H1 (cell line): ENCODE data around the gene SH3GL2. TPM values are rescaled to one million over a fixed set of nuclear protein-coding genes. Genes with fewer than 3 reads are reported as not detected.

ENCODE experiments used
- CTCF ChIA-PET: fragments of 300-600 bp; sonication (Branson Sonifier 250); formaldehyde crosslinking; loops from one replicate; lab custom pipeline; 2021; ENCODE audit not compliant: partially characterized antibody; lab: Charles Lee
- POLR2A ChIA-PET: fragments of 300-600 bp; sonication (Branson Sonifier 250); formaldehyde crosslinking; loops from one replicate; lab custom pipeline; 2021; ENCODE audit warnings: inconsistent platforms; ENCODE audit not compliant: partially characterized antibody; lab: Charles Lee
- DNase-seq, 2 experiments: peaks; one replicate each; pipeline versions ENCODE4 v3.0.0 to v3.0.0-alpha.2; 2010 to 2022; ENCODE audit warnings: low spot score in 2 of 2, low read depth in 1 of 2, mixed read lengths in 1 of 2
- FAIRE-seq: peaks from 2 replicates; lab custom pipeline; 2011; peaks lifted over from hg19 to GRCh38; lab: Jason Lieb, UNC
- H2AFZ ChIP-seq: 2 replicates; pipeline ENCODE4 v1.8.1; 2012; ENCODE audit warnings: low read length, inconsistent platforms
- H2AK5ac ChIP-seq: 2 replicates; pipeline ENCODE4 v1.6.1; 2013; ENCODE audit warnings: low read depth, low read length
- H2BK120ac ChIP-seq: replicated peaks from 2 replicates; pipeline ENCODE3; 2013; ENCODE audit warnings: low read depth, low read length, inconsistent platforms
- H2BK12ac ChIP-seq: 2 replicates; pipeline ENCODE4 v1.6.1; 2013; ENCODE audit warnings: low read depth, low read length
- H2BK15ac ChIP-seq: 2 replicates; pipeline ENCODE4 v1.6.1; 2013; ENCODE audit warnings: low read length
- H2BK20ac ChIP-seq: 2 replicates; pipeline ENCODE4 v1.6.1; 2013; ENCODE audit warnings: low read length
- H2BK5ac ChIP-seq: 2 replicates; pipeline ENCODE4 v1.6.1; 2013; ENCODE audit warnings: low read depth, low read length
- H3K14ac ChIP-seq: 2 replicates; pipeline ENCODE4 v1.6.1; 2013; ENCODE audit warnings: inconsistent platforms; ENCODE audit not compliant: insufficient read length
- H3K18ac ChIP-seq: 2 replicates; pipeline ENCODE4 v1.6.1; 2013; ENCODE audit warnings: low read length; ENCODE audit errors: extremely low read depth
- H3K23ac ChIP-seq: 2 replicates; pipeline ENCODE4 v1.6.1; 2013; ENCODE audit warnings: inconsistent platforms; ENCODE audit not compliant: insufficient read length
- H3K23me2 ChIP-seq: 2 replicates; pipeline ENCODE4 v1.6.1; 2013; ENCODE audit warnings: low read depth, low read length
- H3K27ac ChIP-seq: 2 replicates; pipeline ENCODE4 v1.6.1; 2011; ENCODE audit warnings: low read depth, low read length, inconsistent platforms
- H3K27me3 ChIP-seq, 4 experiments: replicated peaks in 1 of 4; 1 replicate in 1 of 4; 2 replicates in 3 of 4; pipeline versions ENCODE4 v1.6.1 to v1.8.1; 2011 to 2013; ENCODE audit warnings: low read length in 3 of 4, mild to moderate bottlenecking in 3 of 4, inconsistent platforms in 2 of 4, mixed read lengths in 2 of 4, moderate library complexity in 1 of 4; ENCODE audit not compliant: control insufficient read depth in 3 of 4, insufficient read depth in 3 of 4; ENCODE audit errors: extremely low read depth in 1 of 4
- H3K36me3 ChIP-seq, 4 experiments: 2 replicates each; pipeline versions ENCODE4 v1.6.1 to v1.8.1; 2011 to 2013; ENCODE audit warnings: mild to moderate bottlenecking in 4 of 4, low read length in 3 of 4, moderate library complexity in 2 of 4, control low read depth in 1 of 4, inconsistent platforms in 1 of 4; ENCODE audit not compliant: insufficient read depth in 4 of 4, control insufficient read depth in 2 of 4
- H3K4ac ChIP-seq: replicated peaks from 2 replicates; pipeline ENCODE3; 2013; ENCODE audit warnings: low read length, low read depth, mixed read lengths, inconsistent platforms; ENCODE audit not compliant: insufficient read length
- H3K4me1 ChIP-seq, 4 experiments: replicated peaks in 1 of 4; 1 replicate in 1 of 4; 2 replicates in 3 of 4; pipeline versions ENCODE4 v1.6.1 to v1.8.1; 2011 to 2013; ENCODE audit warnings: low read length in 3 of 4, inconsistent platforms in 2 of 4, mixed read lengths in 1 of 4; ENCODE audit not compliant: insufficient read depth in 4 of 4, control insufficient read depth in 3 of 4
- H3K4me2 ChIP-seq, 2 experiments: 2 replicates each; pipeline versions ENCODE4 v1.6.1 to v1.8.1; 2011 to 2013; ENCODE audit warnings: low read depth in 2 of 2, low read length in 2 of 2, control low read depth in 1 of 2, inconsistent platforms in 1 of 2, mild to moderate bottlenecking in 1 of 2; ENCODE audit not compliant: insufficient read depth in 1 of 2
- H3K4me3 ChIP-seq, 4 experiments: fragments of 200-600, 300-600 bp in 1 of 4; sonication (generic), shearing (Covaris generic), sonication (Bioruptor Twin) in 1 of 4; 2 replicates each; pipeline versions ENCODE4 v1.5.1 to v1.8.1; 2011 to 2016; ENCODE audit warnings: low read length in 4 of 4, low read depth in 3 of 4, control low read depth in 2 of 4, inconsistent platforms in 2 of 4, mild to moderate bottlenecking in 2 of 4, mixed read lengths in 1 of 4, moderate library complexity in 1 of 4; ENCODE audit not compliant: insufficient read depth in 2 of 4; ENCODE audit errors: extremely low read depth in 1 of 4
- H3K56ac ChIP-seq: replicated peaks from 2 replicates; pipeline ENCODE3; 2013; ENCODE audit warnings: low read depth, mild to moderate bottlenecking, mixed read lengths, low read length, inconsistent platforms; ENCODE audit not compliant: insufficient read length
- H3K79me1 ChIP-seq: 2 replicates; pipeline ENCODE4 v1.6.1; 2013; ENCODE audit warnings: low read depth, low read length, control low read depth
- H3K79me2 ChIP-seq, 2 experiments: 2 replicates each; pipeline versions ENCODE4 v1.6.1 to v1.8.1; 2012 to 2013; ENCODE audit warnings: low read length in 2 of 2, mild to moderate bottlenecking in 2 of 2, inconsistent platforms in 1 of 2; ENCODE audit not compliant: insufficient read depth in 2 of 2, control insufficient read depth in 1 of 2
- H3K9ac ChIP-seq, 4 experiments: replicated peaks in 1 of 4; 1 replicate in 1 of 4; 2 replicates in 3 of 4; pipeline versions ENCODE4 v1.6.1 to v1.8.1; 2011 to 2013; ENCODE audit warnings: low read depth in 3 of 4, low read length in 3 of 4, control low read depth in 2 of 4, mild to moderate bottlenecking in 2 of 4, moderate library complexity in 2 of 4, inconsistent platforms in 1 of 4; ENCODE audit errors: extremely low read depth in 1 of 4
- H3K9me3 ChIP-seq, 2 experiments: 2 replicates each; pipeline versions ENCODE4 v1.6.1 to v1.8.1; 2012 to 2013; ENCODE audit warnings: mild to moderate bottlenecking in 2 of 2, moderate library complexity in 2 of 2, control low read depth in 1 of 2, inconsistent platforms in 1 of 2, low read depth in 1 of 2, low read length in 1 of 2, mixed read lengths in 1 of 2; ENCODE audit not compliant: insufficient read depth in 2 of 2
- H4K20me1 ChIP-seq, 2 experiments: replicated peaks in 1 of 2; 2 replicates each; pipeline versions ENCODE3 to v1.8.1; 2011 to 2013; ENCODE audit warnings: inconsistent platforms in 2 of 2, low read length in 2 of 2, mild to moderate bottlenecking in 1 of 2; ENCODE audit not compliant: insufficient read depth in 2 of 2, control insufficient read depth in 1 of 2
- H4K5ac ChIP-seq: 2 replicates; pipeline ENCODE4 v1.6.1; 2013; ENCODE audit warnings: low read length, low read depth, mixed read lengths, inconsistent platforms; ENCODE audit not compliant: insufficient read length
- H4K8ac ChIP-seq: 2 replicates; pipeline ENCODE4 v1.8.0; 2013; ENCODE audit warnings: mild to moderate bottlenecking, moderate library complexity, low read length, inconsistent platforms; ENCODE audit not compliant: insufficient read depth; ENCODE audit errors: extremely low read depth
- H4K91ac ChIP-seq: replicated peaks from 2 replicates; pipeline ENCODE3; 2013; ENCODE audit warnings: low read length, mixed read lengths, inconsistent platforms; ENCODE audit not compliant: insufficient read length
- BRCA1 ChIP-seq: IDR thresholded peaks from 2 replicates; pipeline ENCODE4 v1.6.1; 2012; ENCODE audit warnings: low read depth, low read length, improper control_type of control experiment
- CEBPB ChIP-seq: IDR thresholded peaks from 2 replicates; pipeline ENCODE4 v1.6.1; 2012; ENCODE audit warnings: low read depth, low read length
- CHD1 ChIP-seq: IDR thresholded peaks from 2 replicates; pipeline ENCODE4 v1.6.1; 2012; ENCODE audit warnings: low read depth, low read length, improper control_type of control experiment
- CTCF ChIP-seq, 3 experiments: IDR thresholded peaks; 1 replicate in 2 of 3; 2 replicates in 1 of 3; pipeline versions ENCODE4 v1.5.1 to v1.6.1; 2011; ENCODE audit warnings: low read length in 3 of 3, mild to moderate bottlenecking in 3 of 3, inconsistent platforms in 2 of 3, low read depth in 1 of 3, moderate library complexity in 1 of 3; ENCODE audit not compliant: insufficient read depth in 1 of 3; ENCODE audit errors: control extremely low read depth in 1 of 3
- GTF2F1 ChIP-seq: IDR thresholded peaks from 2 replicates; pipeline ENCODE4 v1.6.1; 2012; ENCODE audit warnings: low read depth, low read length, improper control_type of control experiment, borderline replicate concordance
- JUND ChIP-seq: IDR thresholded peaks from 2 replicates; pipeline ENCODE4 v1.6.1; 2011; ENCODE audit warnings: mild to moderate bottlenecking, improper control_type of control experiment, low read length
- KDM4A ChIP-seq: IDR thresholded peaks from one replicate; pipeline ENCODE4 v1.7.1; 2012; ENCODE audit warnings: low read depth, mild to moderate bottlenecking, moderate library complexity, low read length, inconsistent platforms; ENCODE audit not compliant: severe bottlenecking
- POU5F1 ChIP-seq: IDR thresholded peaks from 2 replicates; pipeline ENCODE4 v1.6.1; 2011; ENCODE audit warnings: low read depth, mild to moderate bottlenecking, low read length, moderate library complexity
- RFX5 ChIP-seq: IDR thresholded peaks from 2 replicates; pipeline ENCODE4 v1.6.1; 2011; ENCODE audit warnings: low read depth, low read length, improper control_type of control experiment, borderline replicate concordance
- RXRA ChIP-seq: IDR thresholded peaks from 2 replicates; pipeline ENCODE4 v1.6.1; 2011; ENCODE audit warnings: low read depth, mild to moderate bottlenecking, low read length, moderate library complexity; ENCODE audit not compliant: insufficient read depth
- SAP30 ChIP-seq: fragments of 300-600 bp; sonication (generic); IDR thresholded peaks from 2 replicates; pipeline ENCODE4 v1.7.1; 2012; ENCODE audit warnings: low read length, moderate library complexity, mild to moderate bottlenecking, inconsistent platforms; ENCODE audit not compliant: insufficient read depth, insufficient replicate concordance
- SIRT6 ChIP-seq: IDR thresholded peaks from one replicate; pipeline ENCODE4 v1.7.1; 2012; ENCODE audit warnings: low read length, inconsistent platforms
- SP4 ChIP-seq: IDR thresholded peaks from 2 replicates; pipeline ENCODE4 v1.6.1; 2012; ENCODE audit warnings: low read length, inconsistent platforms
- SUZ12 ChIP-seq: fragments of 200-600 bp; sonication (generic); IDR thresholded peaks from 2 replicates; pipeline ENCODE4 v1.6.1; 2012; ENCODE audit warnings: mild to moderate bottlenecking, inconsistent platforms, low read length, moderate library complexity, mixed read lengths
- polyA plus RNA-seq, 7 experiments: library from polyadenylated mRNA; depleted of rRNA in 3 of 7; stranded (reverse) in 5 of 7; unstranded in 2 of 7; fragments of >200 nt in 5 of 7; fragments of 200-250 nt in 2 of 7; gene quantifications; 1 replicate in 5 of 7; 2 replicates in 1 of 7; 4 replicates in 1 of 7; pipeline versions ENCODE4 v1.2.1 to v1.2.3, GENCODE V29; 2011 to 2013; ENCODE audit warnings: missing spikeins in 2 of 7, mixed read lengths in 2 of 7
- total RNA-seq: library from RNA; stranded (reverse); fragmentation: NEBNext Ultra II Directional; extraction: Animal tissue kit (Norgen Biotek cat#: 25700); gene quantifications from 2 replicates; pipeline ENCODE4 v1.2.1, GENCODE V29; 2021

Gene SH3GL2
- total and polyA plus RNA-seq, 2 of the 8 experiments (the other 6 are each of a cell fraction or from before 2014, with no cell fraction given), result 4.7 to 5.3 TPM

DNA sequence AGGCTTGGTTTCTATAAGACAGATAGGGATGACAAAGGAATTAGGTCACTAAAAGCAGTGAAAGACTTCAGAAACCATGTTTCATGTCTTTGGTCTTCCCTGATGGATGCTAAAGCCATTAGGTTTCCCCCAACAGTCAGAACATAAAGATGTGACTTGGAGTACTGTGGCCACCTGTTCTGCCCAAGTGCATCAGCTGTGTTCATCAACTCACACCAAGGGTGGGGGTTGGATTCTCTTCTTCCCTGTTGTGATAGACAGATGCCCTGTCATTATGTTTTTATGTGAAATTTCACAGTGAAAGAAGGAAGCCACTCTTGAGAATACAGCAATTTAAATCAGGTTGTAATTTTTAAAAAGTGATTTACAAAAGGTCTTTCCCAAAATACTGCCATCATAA is 196.8 kb downstream of the SH3GL2 start:
- DNase-seq (no peak), FAIRE-seq (no peak)
- Histone ChIP-seq H3K27ac (no peak overlapping the region), H3K79me2 (no peaks in the 10 kb centered on the region), H3K27me3 (no peaks in the 10 kb centered on the region), H3K9ac (no peak overlapping the region), H2BK12ac (no peak overlapping the region), H2BK120ac (no peak overlapping the region), H2AFZ (no peak overlapping the region), H2BK5ac (no peak overlapping the region), H3K9me3 (no peaks in the 10 kb centered on the region), H3K4me1 (no peaks in the 10 kb centered on the region), H2AK5ac (no peak overlapping the region), H3K36me3 (no peaks in the 10 kb centered on the region), H3K23ac (no peak overlapping the region), H3K56ac (no peak overlapping the region), H4K8ac (no peak overlapping the region), H3K14ac (no peak overlapping the region), H3K79me1 (no peaks in the 10 kb centered on the region), H3K4ac (no peak overlapping the region), H4K20me1 (no peaks in the 10 kb centered on the region), H2BK20ac (no peak overlapping the region), H4K91ac (no peak overlapping the region), H3K23me2 (no peaks in the 10 kb centered on the region), H2BK15ac (no peak overlapping the region), H3K4me2 (no peak overlapping the region), H3K4me3 (no peak overlapping the region), H3K18ac (no peak overlapping the region), H4K5ac (no peak overlapping the region)
- CTCF ChIA-PET, result no interaction called here
- POLR2A ChIA-PET, result no interaction called here
- TF ChIP-seq JUND (no peak), RFX5 (no peak), SUZ12 (no peak), BRCA1 (no peak), CEBPB (no peak), CTCF (IDR thresholded peaks at IDR 0.05; ENCODE audit: control extremely low read depth in 1 of 3, insufficient read depth in 1 of 3, low read depth in 1 of 3, low read length in 3 of 3) (no peak), POU5F1 (no peak), SP4 (no peak), CHD1 (no peak), GTF2F1 (no peak), RXRA (no peak), KDM4A (no peak), SIRT6 (no peak), SAP30 (no peak)
